Caco-2 (cell line): Measurements from ENCODE around the gene NKD1. TPM values are rescaled to one million over a fixed set of nuclear protein-coding genes. Genes with fewer than 3 reads are reported as not detected.

ENCODE experiments used
- BruUV-seq: library from RNA; stranded (reverse); fragments of 400-500 nt; replicated peaks from 2 replicates; lab custom pipeline; 2021; lab: Mats Ljungman, UMichigan
- CTCF ChIA-PET: fragments of 300-600 bp; sonication (Branson Sonifier 250); formaldehyde crosslinking; loops from one replicate; lab custom pipeline; 2022; ENCODE audit warnings: antibody characterized with exemption; lab: Charles Lee
- POLR2A ChIA-PET: fragments of 300-600 bp; sonication (Branson Sonifier 250); formaldehyde crosslinking; loops from one replicate; lab custom pipeline; 2022; ENCODE audit warnings: antibody characterized with exemption; lab: Charles Lee
- DNase-seq, 2 experiments: peaks; one replicate each; pipeline versions ENCODE4 v3.0.0 to v3.0.0-alpha.2; 2020 to 2022
- H3K27me3 ChIP-seq: replicated peaks from 2 replicates; pipeline ENCODE4 v1.6.0; 2011; ENCODE audit warnings: low read length; ENCODE audit not compliant: control insufficient read depth, insufficient read depth
- H3K36me3 ChIP-seq: 2 replicates; pipeline ENCODE4 v1.5.1; 2011; ENCODE audit warnings: low read length; ENCODE audit not compliant: control insufficient read depth, insufficient read depth
- H3K4me1 ChIP-seq: fragments of 250-450 bp; sonication (Bioruptor Pico); 2 replicates; pipeline ENCODE4 v1.5.1; 2020; ENCODE audit warnings: mild to moderate bottlenecking
- H3K4me3 ChIP-seq: 2 replicates; pipeline ENCODE4 v1.5.1; 2011; ENCODE audit warnings: low read depth, mild to moderate bottlenecking, control low read depth, low read length
- H3K9me3 ChIP-seq: fragments of 250-450 bp; sonication (Bioruptor Pico); 2 replicates; pipeline ENCODE4 v1.5.1; 2020; ENCODE audit warnings: mild to moderate bottlenecking, moderate library complexity
- H3K27ac Mint-ChIP-seq: one replicate; pipeline ENCODE4 v1.8.0; 2022; ENCODE audit warnings: mixed read lengths; ENCODE audit not compliant: unreplicated experiment
- H3K27me3 Mint-ChIP-seq: one replicate; pipeline ENCODE4 v1.8.0; 2022; ENCODE audit warnings: mixed read lengths; ENCODE audit not compliant: insufficient read depth, unreplicated experiment
- H3K36me3 Mint-ChIP-seq: one replicate; pipeline ENCODE4 v1.8.0; 2022; ENCODE audit warnings: mild to moderate bottlenecking, mixed read lengths; ENCODE audit not compliant: insufficient read depth, unreplicated experiment
- H3K4me1 Mint-ChIP-seq: one replicate; pipeline ENCODE4 v1.8.0; 2022; ENCODE audit warnings: low read depth, mixed read lengths; ENCODE audit not compliant: unreplicated experiment
- H3K4me3 Mint-ChIP-seq: one replicate; pipeline ENCODE4 v1.8.0; 2022; ENCODE audit warnings: mild to moderate bottlenecking, moderate library complexity, mixed read lengths; ENCODE audit not compliant: unreplicated experiment
- H3K9me3 Mint-ChIP-seq: one replicate; pipeline ENCODE4 v1.8.0; 2022; ENCODE audit warnings: mixed read lengths; ENCODE audit not compliant: unreplicated experiment
- intact Hi-C: fragments of 100-400 bp; cut with micrococcal nuclease; formaldehyde crosslinking; loops from one replicate; pipeline ENCODE4 v1.10.0; 2022; ENCODE audit not compliant: unreplicated experiment
- total RNA-seq: library from RNA; stranded (reverse); gene quantifications from 2 replicates; pipeline ENCODE4 v1.2.3, GENCODE V29; 2022
- TF ChIP-seq, protein P1 (sequence below), 2 experiments: fragments of 200-600 bp in 1 of 2; IDR thresholded peaks; 1 replicate in 1 of 2; 2 replicates in 1 of 2; pipeline versions ENCODE4 v1.5.1 to v1.8.0; 2011 to 2022; ENCODE audit warnings: antibody characterized with exemption in 1 of 2, control low read depth in 1 of 2, inconsistent platforms in 1 of 2, low read depth in 1 of 2, low read length in 1 of 2, mild to moderate bottlenecking in 1 of 2, moderate library complexity in 1 of 2; ENCODE audit not compliant: insufficient read depth in 1 of 2, severe bottlenecking in 1 of 2, unreplicated experiment in 1 of 2

The NKD1 gene
- total RNA-seq, 1 experiment from 2014 or later = 54.9 TPM

DNA sequence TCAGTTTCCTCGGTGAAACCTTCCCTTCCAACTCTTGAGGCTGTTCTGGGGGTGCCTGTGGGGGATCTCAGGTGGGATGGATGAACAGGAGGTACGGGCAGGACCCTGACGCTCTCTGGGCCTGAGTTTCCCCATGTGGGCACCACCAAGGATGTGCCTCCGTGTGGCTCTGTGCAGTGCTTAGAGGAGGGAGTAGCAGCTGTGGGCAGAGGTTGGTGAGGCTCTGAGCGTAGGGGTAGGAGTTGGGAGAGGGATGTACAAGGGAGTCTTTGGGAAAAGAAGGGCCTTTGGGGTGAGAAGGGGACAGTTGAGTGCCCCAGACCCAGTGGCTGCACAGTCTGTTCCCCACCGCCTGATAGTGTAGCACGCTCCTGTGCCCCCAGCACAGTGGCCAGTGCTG, 73.8 kb downstream of the NKD1 start:
- Mint-ChIP-seq H3K4me1 (no peaks in the 10 kb centered on the region), H3K27ac (no peak overlapping the region), H3K27me3 (no peaks in the 10 kb centered on the region), H3K4me3 (no peak overlapping the region), H3K36me3 (peaks cover 17% of the 10 kb centered on the region), H3K9me3 (no peaks in the 10 kb centered on the region)
- Histone ChIP-seq H3K36me3 (0 out of 2 replicates have a peak, but pooled peaks cover 2% of the 10 kb centered on the region), H3K9me3 (no peaks in the 10 kb centered on the region), H3K4me3 (no peak overlapping the region), H3K27me3 (no peaks in the 10 kb centered on the region), H3K4me1 (no peaks in the 10 kb centered on the region)
- BruUV-seq = no TSS peak
- intact Hi-C loops = no loop called here
- ChIA-PET POLR2A (no interaction called here), CTCF (no interaction called here)
- no peak for DNase-seq
- TF ChIP-seq, protein P1, sequence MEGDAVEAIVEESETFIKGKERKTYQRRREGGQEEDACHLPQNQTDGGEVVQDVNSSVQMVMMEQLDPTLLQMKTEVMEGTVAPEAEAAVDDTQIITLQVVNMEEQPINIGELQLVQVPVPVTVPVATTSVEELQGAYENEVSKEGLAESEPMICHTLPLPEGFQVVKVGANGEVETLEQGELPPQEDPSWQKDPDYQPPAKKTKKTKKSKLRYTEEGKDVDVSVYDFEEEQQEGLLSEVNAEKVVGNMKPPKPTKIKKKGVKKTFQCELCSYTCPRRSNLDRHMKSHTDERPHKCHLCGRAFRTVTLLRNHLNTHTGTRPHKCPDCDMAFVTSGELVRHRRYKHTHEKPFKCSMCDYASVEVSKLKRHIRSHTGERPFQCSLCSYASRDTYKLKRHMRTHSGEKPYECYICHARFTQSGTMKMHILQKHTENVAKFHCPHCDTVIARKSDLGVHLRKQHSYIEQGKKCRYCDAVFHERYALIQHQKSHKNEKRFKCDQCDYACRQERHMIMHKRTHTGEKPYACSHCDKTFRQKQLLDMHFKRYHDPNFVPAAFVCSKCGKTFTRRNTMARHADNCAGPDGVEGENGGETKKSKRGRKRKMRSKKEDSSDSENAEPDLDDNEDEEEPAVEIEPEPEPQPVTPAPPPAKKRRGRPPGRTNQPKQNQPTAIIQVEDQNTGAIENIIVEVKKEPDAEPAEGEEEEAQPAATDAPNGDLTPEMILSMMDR (IDR thresholded peaks at IDR 0.05; ENCODE audit: insufficient read depth in 1 of 2, low read depth in 1 of 2, low read length in 1 of 2, severe bottlenecking in 1 of 2, unreplicated experiment in 1 of 2) = no peak

DNA sequence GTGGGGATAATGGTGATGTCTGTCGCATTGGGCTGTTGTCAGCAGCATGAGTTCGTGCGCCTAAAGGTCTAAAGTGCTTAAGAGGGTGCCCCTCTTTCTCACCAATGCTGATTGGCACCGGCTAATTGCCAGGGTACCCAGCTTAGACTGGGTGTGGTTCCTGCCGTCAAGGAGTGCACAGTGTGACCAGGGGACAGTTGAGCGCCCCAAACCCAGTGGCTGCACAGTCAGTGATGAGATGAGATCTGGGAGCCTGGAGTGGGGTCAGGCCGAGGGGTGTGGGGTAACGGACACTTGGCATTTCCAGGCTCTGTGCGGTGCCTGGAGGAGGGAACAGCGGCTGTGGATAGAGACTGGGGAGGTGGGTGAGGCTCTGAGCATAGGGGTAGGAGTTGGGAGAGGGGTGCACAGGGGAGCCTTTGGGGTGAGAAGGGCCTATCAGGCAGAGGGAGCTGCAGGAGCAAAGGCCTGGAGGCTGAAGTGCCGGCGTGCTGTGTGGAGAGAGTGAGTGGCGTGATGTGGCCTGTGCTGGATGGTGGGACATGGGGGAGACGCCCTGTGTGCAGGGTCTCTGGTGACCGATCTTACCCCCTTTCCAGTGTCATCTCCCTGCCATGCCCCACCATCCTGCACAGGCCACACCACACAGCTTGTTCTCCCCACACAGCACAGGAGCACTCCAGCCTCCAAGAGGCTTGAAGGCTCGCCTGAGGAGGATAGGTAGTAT, 74.6 kb downstream of the NKD1 start:
- intact Hi-C loops = no loop called here
- Mint-ChIP-seq H3K27me3 (no peaks in the 10 kb centered on the region), H3K27ac (no peak overlapping the region), H3K4me1 (no peaks in the 10 kb centered on the region), H3K4me3 (no peak overlapping the region), H3K9me3 (no peaks in the 10 kb centered on the region), H3K36me3 (peaks cover 21% of the 10 kb centered on the region)
- DNase-seq = no peak
- TF ChIP-seq, protein P1 (IDR thresholded peaks at IDR 0.05; ENCODE audit: insufficient read depth in 1 of 2, low read depth in 1 of 2, low read length in 1 of 2, severe bottlenecking in 1 of 2, unreplicated experiment in 1 of 2) = no peak
- POLR2A ChIA-PET = no interaction called here
- BruUV-seq = no TSS peak
- CTCF ChIA-PET = no interaction called here
- H3K27me3 ChIP-seq = no peaks in the 10 kb centered on the region
- H3K36me3 ChIP-seq = 0 out of 2 replicates have a peak, but pooled peaks cover 2% of the 10 kb centered on the region
- H3K4me1 ChIP-seq = no peaks in the 10 kb centered on the region
- H3K4me3 ChIP-seq = no peak overlapping the region
- H3K9me3 ChIP-seq = no peaks in the 10 kb centered on the region

DNA sequence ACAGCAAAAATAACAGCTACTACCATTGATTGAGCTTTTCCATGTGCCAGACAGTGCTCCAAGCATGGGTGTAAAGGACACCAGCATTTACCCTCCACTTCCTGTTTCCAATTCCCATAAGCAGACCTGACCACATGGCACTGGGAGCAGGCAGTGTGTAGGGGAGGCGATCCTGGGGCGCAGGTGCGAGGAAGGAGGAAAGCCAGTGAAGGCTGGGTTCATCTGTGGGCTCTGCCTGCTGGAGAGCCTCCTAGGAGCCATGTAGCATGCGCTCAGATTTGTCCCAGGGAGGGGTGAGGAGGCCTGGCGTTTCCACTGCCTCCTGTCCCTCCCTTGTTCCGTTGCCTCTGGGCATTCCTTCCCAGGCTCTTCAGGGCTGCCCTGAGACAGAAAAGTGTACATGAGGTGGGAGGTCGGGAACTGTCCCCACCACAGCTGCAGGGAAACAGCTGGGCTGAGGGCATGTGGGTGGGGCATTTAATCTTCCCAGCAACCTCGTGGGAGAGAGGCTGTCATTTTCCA, 76.3 kb downstream of the NKD1 start:
- no peak for DNase-seq
- no peak overlapping the region for H3K4me3 Mint-ChIP-seq
- no peaks in the 10 kb centered on the region for H3K27me3 Mint-ChIP-seq
- no peak overlapping the region for H3K4me3 ChIP-seq
- H3K27me3 ChIP-seq = no peaks in the 10 kb centered on the region
- ChIA-PET CTCF (no interaction called here), POLR2A (no interaction called here)
- no peaks in the 10 kb centered on the region for H3K4me1 ChIP-seq
- peaks cover 31% of the 10 kb centered on the region for H3K36me3 Mint-ChIP-seq
- no peaks in the 10 kb centered on the region for H3K9me3 ChIP-seq
- H3K4me1 Mint-ChIP-seq = no peaks in the 10 kb centered on the region
- H3K27ac Mint-ChIP-seq = no peak overlapping the region
- H3K9me3 Mint-ChIP-seq = no peaks in the 10 kb centered on the region
- 0 out of 2 replicates have a peak, but pooled peaks cover 2% of the 10 kb centered on the region for H3K36me3 ChIP-seq
- intact Hi-C loops = no loop called here
- no TSS peak for BruUV-seq
- TF ChIP-seq, protein P1 (IDR thresholded peaks at IDR 0.05; ENCODE audit: insufficient read depth in 1 of 2, low read depth in 1 of 2, low read length in 1 of 2, severe bottlenecking in 1 of 2, unreplicated experiment in 1 of 2) = no peak
